C4-2B (cell line): ENCODE measurements around the gene TMCC2.

Experiments
- H3K27ac ChIP-seq: fragments of 450-650 bp; 2 replicates; pipeline ENCODE4 v1.5.1; 2017
- ZFX ChIP-seq: fragments of 450-650 bp; IDR thresholded peaks from 2 replicates; pipeline ENCODE4 v1.6.1; 2017
- TF ChIP-seq, protein P1 (sequence below): fragments of 450-650 bp; conservative IDR thresholded peaks from 2 replicates; pipeline ENCODE4 v1.5.1; 2017; ENCODE audit warnings: mild to moderate bottlenecking

Gene TMCC2

GRCh38 chr1:205304695-205305070 is 76.9 kb downstream of the TMCC2 start:
- TF ChIP-seq, protein P1, sequence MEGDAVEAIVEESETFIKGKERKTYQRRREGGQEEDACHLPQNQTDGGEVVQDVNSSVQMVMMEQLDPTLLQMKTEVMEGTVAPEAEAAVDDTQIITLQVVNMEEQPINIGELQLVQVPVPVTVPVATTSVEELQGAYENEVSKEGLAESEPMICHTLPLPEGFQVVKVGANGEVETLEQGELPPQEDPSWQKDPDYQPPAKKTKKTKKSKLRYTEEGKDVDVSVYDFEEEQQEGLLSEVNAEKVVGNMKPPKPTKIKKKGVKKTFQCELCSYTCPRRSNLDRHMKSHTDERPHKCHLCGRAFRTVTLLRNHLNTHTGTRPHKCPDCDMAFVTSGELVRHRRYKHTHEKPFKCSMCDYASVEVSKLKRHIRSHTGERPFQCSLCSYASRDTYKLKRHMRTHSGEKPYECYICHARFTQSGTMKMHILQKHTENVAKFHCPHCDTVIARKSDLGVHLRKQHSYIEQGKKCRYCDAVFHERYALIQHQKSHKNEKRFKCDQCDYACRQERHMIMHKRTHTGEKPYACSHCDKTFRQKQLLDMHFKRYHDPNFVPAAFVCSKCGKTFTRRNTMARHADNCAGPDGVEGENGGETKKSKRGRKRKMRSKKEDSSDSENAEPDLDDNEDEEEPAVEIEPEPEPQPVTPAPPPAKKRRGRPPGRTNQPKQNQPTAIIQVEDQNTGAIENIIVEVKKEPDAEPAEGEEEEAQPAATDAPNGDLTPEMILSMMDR, result no peak
- no peak for TF ChIP-seq ZFX
- no peak overlapping the region for H3K27ac ChIP-seq

DNA sequence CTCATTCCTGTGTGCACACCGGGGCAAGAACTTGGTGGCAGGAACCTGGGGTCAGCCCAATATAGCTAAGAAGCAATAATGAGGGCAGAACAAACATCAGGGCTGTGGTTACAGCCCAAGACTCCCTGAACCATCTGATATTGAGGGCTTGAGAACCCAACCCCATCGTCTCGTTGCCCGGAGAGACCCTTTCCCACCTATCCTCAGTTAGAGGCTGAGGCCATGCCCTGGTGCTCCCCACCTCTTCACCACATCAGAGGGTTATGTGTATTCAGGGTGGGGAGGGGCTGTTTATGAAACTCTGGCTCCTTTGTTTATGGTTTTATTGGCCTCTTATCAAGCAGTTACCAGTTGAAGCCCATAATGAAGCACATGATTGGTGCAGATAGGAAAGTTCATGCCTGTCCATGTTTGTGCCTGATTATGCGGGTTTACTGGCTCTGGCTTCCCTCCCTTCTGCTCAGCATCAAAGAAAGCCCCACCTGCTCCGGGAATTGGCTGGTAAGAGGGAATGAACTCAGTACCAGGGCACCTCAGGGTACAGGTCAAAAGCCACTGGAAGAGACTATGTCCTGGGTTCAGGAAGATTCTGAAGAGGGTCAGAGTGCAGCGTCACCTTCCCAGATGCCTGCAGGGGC is 79.3 kb downstream of the TMCC2 start:
- H3K27ac ChIP-seq, result no peak overlapping the region

GRCh38 chr1:205309741-205310140 is 82.0 kb downstream of the TMCC2 start:
- TF ChIP-seq ZFX, result no peak
- TF ChIP-seq, protein P1, result no peak
- no peak overlapping the region for H3K27ac ChIP-seq

More for the DNA sequence above, 79.3 kb downstream of the TMCC2 start:
- TF ChIP-seq ZFX, result no peak
- TF ChIP-seq, protein P1, result no peak

DNA sequence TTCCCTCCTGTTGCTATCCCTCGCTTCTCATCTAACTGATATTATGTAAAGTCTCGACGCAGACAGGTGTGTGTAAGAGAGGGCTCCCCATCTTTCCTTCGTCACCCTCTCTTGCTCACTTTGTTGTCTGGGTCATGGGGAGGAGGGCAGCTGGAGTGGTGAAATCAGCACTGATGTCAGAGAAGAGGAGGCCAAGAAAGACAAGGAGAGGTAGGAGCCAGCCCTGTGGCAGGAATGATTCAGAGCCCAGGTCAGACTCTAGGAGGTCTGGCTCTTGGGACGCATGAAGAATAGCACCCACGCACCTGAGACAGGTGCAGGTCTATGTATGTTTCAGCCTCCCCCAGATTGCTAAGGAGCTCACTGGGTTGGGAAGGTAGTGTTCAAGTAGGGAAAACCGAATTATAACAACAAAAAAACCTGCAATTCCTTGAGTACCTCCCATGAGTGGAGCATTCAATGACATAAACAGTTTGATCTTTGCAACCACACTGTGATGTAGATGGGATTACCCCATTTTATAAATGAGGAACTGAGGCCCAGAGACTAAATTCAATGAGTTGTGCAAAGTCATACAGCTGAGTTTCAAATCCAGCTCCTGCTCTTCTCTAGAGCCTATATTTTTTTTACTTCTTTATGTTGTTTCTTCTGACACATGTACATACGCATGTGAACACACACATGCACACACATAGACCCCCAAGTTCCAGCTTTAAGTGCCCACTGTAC is 83.4 kb downstream of the TMCC2 start:
- no peak overlapping the region for H3K27ac ChIP-seq
- no peak for TF ChIP-seq ZFX
- TF ChIP-seq, protein P1, result no peak

GRCh38 chr1:205312866-205313562 is 85.3 kb downstream of the TMCC2 start:
- H3K27ac ChIP-seq, result no peak overlapping the region
- TF ChIP-seq, protein P1, result no peak
- no peak for TF ChIP-seq ZFX

DNA sequence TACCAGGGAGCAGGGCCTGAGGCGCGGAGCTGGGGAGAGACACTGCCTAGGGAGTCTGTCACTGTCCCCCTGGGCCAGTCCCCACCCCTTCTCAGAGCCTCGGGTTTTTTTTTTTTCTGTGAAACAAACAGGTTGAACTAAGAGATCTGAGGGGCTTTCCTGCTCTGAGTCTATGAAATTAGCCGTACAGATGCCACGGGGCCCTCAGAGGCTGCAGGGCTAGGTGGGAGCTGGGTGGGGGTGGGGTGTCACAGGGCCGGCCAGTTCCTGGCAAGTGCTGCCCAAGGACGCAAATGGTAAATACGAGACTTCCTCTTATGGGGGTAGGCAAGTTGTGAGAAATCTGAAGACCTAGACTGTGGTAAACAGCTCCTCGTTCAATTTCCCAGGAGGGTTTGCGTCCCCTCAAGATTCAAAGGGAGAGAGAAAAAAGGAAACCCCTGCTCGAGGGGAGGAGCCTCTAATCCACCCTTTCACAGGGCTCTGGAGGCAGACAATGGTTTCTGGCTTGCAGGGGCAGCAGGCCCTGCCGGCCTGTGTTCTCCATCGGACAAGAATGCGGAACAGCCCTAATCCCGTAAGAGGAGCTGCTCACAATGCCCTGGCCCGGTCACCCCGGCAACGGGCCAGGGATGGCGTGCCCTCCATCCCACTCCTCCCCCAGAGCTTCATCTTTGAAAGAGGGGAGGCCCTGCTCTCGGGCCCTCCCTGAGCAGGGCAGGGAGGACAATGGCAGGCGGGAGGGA is 86.0 kb downstream of the TMCC2 start:
- H3K27ac ChIP-seq, result no peak overlapping the region; the same call in 1 of the 2 replicates

More for the DNA sequence above, 86.0 kb downstream of the TMCC2 start:
- TF ChIP-seq, protein P1, result no peak
- TF ChIP-seq ZFX, result no peak
